Skeletal muscle satellite cell (primary cell): ENCODE measurements around the gene VMAC.

ENCODE experiments used
- H3K27me3 ChIP-seq: 2 replicates; pipeline ENCODE4 v1.7.0; 2013; ENCODE audit warnings: low read length; ENCODE audit not compliant: control insufficient read depth, insufficient read depth
- H3K36me3 ChIP-seq: 2 replicates; pipeline ENCODE4 v1.7.0; 2013; ENCODE audit warnings: mild to moderate bottlenecking, control low read depth, low read length; ENCODE audit not compliant: insufficient read depth
- H3K4me1 ChIP-seq: 2 replicates; pipeline ENCODE4 v1.7.0; 2013; ENCODE audit warnings: low read length; ENCODE audit not compliant: control insufficient read depth, insufficient read depth
- H3K4me2 ChIP-seq: 2 replicates; pipeline ENCODE4 v1.7.0; 2013; ENCODE audit warnings: mild to moderate bottlenecking, low read length
- H3K4me3 ChIP-seq: 2 replicates; pipeline ENCODE4 v1.7.0; 2013; ENCODE audit warnings: low read length
- H3K9ac ChIP-seq: 2 replicates; pipeline ENCODE4 v1.7.0; 2013; ENCODE audit warnings: mild to moderate bottlenecking, low read depth, low read length, moderate library complexity
- H3K9me3 ChIP-seq: replicated peaks from 2 replicates; pipeline ENCODE4 v1.7.0; 2013; ENCODE audit warnings: mild to moderate bottlenecking, control low read depth, low read length

VMAC gene

GRCh38 chr19:5896365-5897076, 8.2 kb upstream of the VMAC start:
- Histone ChIP-seq H3K4me3 (no peak overlapping the region), H3K27me3 (peaks cover 13% of the 10 kb centered on the region), H3K36me3 (peaks cover 24% of the 10 kb centered on the region), H3K4me2 (no peak overlapping the region), H3K9me3 (no peaks in the 10 kb centered on the region), H3K9ac (no peak overlapping the region), H3K4me1 (peaks cover 5% of the 10 kb centered on the region)

- H3K9me3 ChIP-seq: no peaks in the 10 kb centered on the region
- H3K27me3 ChIP-seq: peaks cover 5% of the 10 kb centered on the region
- H3K36me3 ChIP-seq: peaks cover 24% of the 10 kb centered on the region
- no peak overlapping the region for H3K4me3 ChIP-seq
- no peak overlapping the region for H3K4me2 ChIP-seq
- H3K9ac ChIP-seq: no peak overlapping the region
- peaks cover 6% of the 10 kb centered on the region for H3K4me1 ChIP-seq
Measured at GRCh38 chr19:5897189-5897969, 7.3 kb upstream of the VMAC start.

GRCh38 chr19:5899728-5900526, 4.7 kb upstream of the VMAC start:
- Histone ChIP-seq H3K4me2 (no peak overlapping the region), H3K9me3 (no peaks in the 10 kb centered on the region), H3K9ac (no peak overlapping the region), H3K4me1 (peaks cover 12% of the 10 kb centered on the region), H3K4me3 (no peak overlapping the region), H3K27me3 (no peaks in the 10 kb centered on the region), H3K36me3 (peaks cover 21% of the 10 kb centered on the region)

- Histone ChIP-seq H3K4me3 (no peak overlapping the region), H3K9me3 (no peaks in the 10 kb centered on the region), H3K4me2 (no peak overlapping the region)
Measured at GRCh38 chr19:5900976-5901375, 3.7 kb upstream of the VMAC start.

GRCh38 chr19:5903056-5903623, 1.5 kb upstream of the VMAC start:
- Histone ChIP-seq H3K36me3 (peaks cover 5% of the 10 kb centered on the region), H3K9ac (peak overlapping the region; percentile 99), H3K4me2 (peak overlapping the region; percentile 84), H3K4me1 (peaks cover 15% of the 10 kb centered on the region), H3K4me3 (peak overlapping the region; percentile 98), H3K9me3 (no peaks in the 10 kb centered on the region), H3K27me3 (no peaks in the 10 kb centered on the region)

More at GRCh38 chr19:5900976-5901375, 3.7 kb upstream of the VMAC start:
- Histone ChIP-seq H3K36me3 (peaks cover 10% of the 10 kb centered on the region), H3K9ac (no peak overlapping the region), H3K27me3 (no peaks in the 10 kb centered on the region), H3K4me1 (peaks cover 15% of the 10 kb centered on the region)

GRCh38 chr19:5903624-5904351, 884 bp upstream of the VMAC start, which contains the start of gene NDUFA11:
TSS of gene NDUFA11 (minus strand) at chr19:5903790. CDS start at chr19:5903708, 82 bp downstream.
- no peaks in the 10 kb centered on the region for H3K9me3 ChIP-seq
- H3K4me2 ChIP-seq: peak within 1 kb of the TSS; percentile 84
- H3K9ac ChIP-seq: peak within 1 kb of the TSS; percentile 99
- peaks cover 5% of the 10 kb centered on the region for H3K36me3 ChIP-seq
- H3K27me3 ChIP-seq: no peaks in the 10 kb centered on the region
- H3K4me3 ChIP-seq: peak within 1 kb of the TSS; percentile 98
- peaks cover 15% of the 10 kb centered on the region for H3K4me1 ChIP-seq

GRCh38 chr19:5905114-5905778, 574 bp downstream of the VMAC start:
- Histone ChIP-seq H3K9me3 (no peaks in the 10 kb centered on the region), H3K4me3 (peak overlapping the region; percentile 93), H3K36me3 (peaks cover 5% of the 10 kb centered on the region), H3K4me1 (peaks cover 15% of the 10 kb centered on the region), H3K4me2 (peak overlapping the region; percentile 100), H3K9ac (peak overlapping the region; percentile 92), H3K27me3 (no peaks in the 10 kb centered on the region)

GRCh38 chr19:5907241-5907640, 2.6 kb downstream of the VMAC start:
- Histone ChIP-seq H3K36me3 (no peaks in the 10 kb centered on the region), H3K4me1 (peaks cover 10% of the 10 kb centered on the region), H3K27me3 (no peaks in the 10 kb centered on the region), H3K4me2 (no peak overlapping the region), H3K4me3 (no peak overlapping the region), H3K9ac (no peak overlapping the region), H3K9me3 (no peaks in the 10 kb centered on the region)

GRCh38 chr19:5908773-5909442, 4.2 kb downstream of the VMAC start:
- Histone ChIP-seq H3K4me3 (no peak overlapping the region), H3K27me3 (no peaks in the 10 kb centered on the region), H3K9ac (no peak overlapping the region), H3K4me2 (no peak overlapping the region), H3K36me3 (no peaks in the 10 kb centered on the region), H3K4me1 (peaks cover 7% of the 10 kb centered on the region), H3K9me3 (no peaks in the 10 kb centered on the region)

GRCh38 chr19:5910638-5910907, 5.9 kb downstream of the VMAC start:
- no peak overlapping the region for H3K4me3 ChIP-seq
- no peaks in the 10 kb centered on the region for H3K9me3 ChIP-seq
- H3K27me3 ChIP-seq: no peaks in the 10 kb centered on the region
- no peak overlapping the region for H3K4me2 ChIP-seq
- H3K9ac ChIP-seq: no peak overlapping the region
- H3K36me3 ChIP-seq: peaks cover 6% of the 10 kb centered on the region
- peaks cover 15% of the 10 kb centered on the region for H3K4me1 ChIP-seq
